GM21786 (cell line): Measurements from ENCODE around the gene CATSPER3.

Experiments used
- ATAC-seq: cut with Tn5 transposase; IDR thresholded peaks from one replicate; pipeline ENCODE4 v1.9.1; 2021; ENCODE audit not compliant: unreplicated experiment

CATSPER3 gene

GRCh38 chr5:134967607-134968006 lies at the start of gene CATSPER3:
Gene CATSPER3, plus strand, starts transcription at chr5:134967907. Its CDS starts 85 bp downstream, at chr5:134967992.
- no peak for ATAC-seq

- ATAC-seq = no peak
Measured at GRCh38 chr5:134918861-134919260, 48.8 kb upstream of the CATSPER3 start.

- no peak for ATAC-seq
Measured at GRCh38 chr5:134920848-134921575, 46.7 kb upstream of the CATSPER3 start.

GRCh38 chr5:134932508-134932907 lies 35.2 kb upstream of the CATSPER3 start:
- no peak for ATAC-seq

- ATAC-seq = no peak
Measured at GRCh38 chr5:134934202-134934601, 33.5 kb upstream of the CATSPER3 start.

GRCh38 chr5:134935711-134936602 lies 31.8 kb upstream of the CATSPER3 start:
- no peak for ATAC-seq

GRCh38 chr5:134937526-134937925 lies 30.2 kb upstream of the CATSPER3 start:
- ATAC-seq = no peak

- no peak for ATAC-seq
Measured at GRCh38 chr5:134938030-134938429, 29.7 kb upstream of the CATSPER3 start.

- no peak for ATAC-seq
Measured at GRCh38 chr5:134939500-134939899, 28.2 kb upstream of the CATSPER3 start.

- no peak for ATAC-seq
Measured at GRCh38 chr5:134943547-134943946, 24.2 kb upstream of the CATSPER3 start.

- ATAC-seq = no peak
Measured at GRCh38 chr5:134944630-134945029, 23.1 kb upstream of the CATSPER3 start.

GRCh38 chr5:134945041-134945440 lies 22.7 kb upstream of the CATSPER3 start:
- ATAC-seq = no peak

- ATAC-seq = no peak
Measured at GRCh38 chr5:134948911-134949310, 18.8 kb upstream of the CATSPER3 start.

- no peak for ATAC-seq
Measured at GRCh38 chr5:134949316-134949715, 18.4 kb upstream of the CATSPER3 start.

- ATAC-seq = no peak
Measured at GRCh38 chr5:134957920-134958608, 9.6 kb upstream of the CATSPER3 start.

- ATAC-seq = no peak
Measured at GRCh38 chr5:134958755-134959154, 9.0 kb upstream of the CATSPER3 start.

- no peak for ATAC-seq
Measured at GRCh38 chr5:134963098-134963497, 4.6 kb upstream of the CATSPER3 start.

- no peak for ATAC-seq
Measured at GRCh38 chr5:134964359-134965270, 3.1 kb upstream of the CATSPER3 start.

GRCh38 chr5:134965271-134965825 lies 2.4 kb upstream of the CATSPER3 start:
- no peak for ATAC-seq

GRCh38 chr5:134968055-134968454 lies 348 bp downstream of the CATSPER3 start:
- ATAC-seq = no peak
